Astrocyte (in vitro differentiated cells and primary cell): ENCODE results near the gene CBY1. TPM values are rescaled to one million over a fixed set of nuclear protein-coding genes. Genes with fewer than 3 reads are reported as not detected.

Experiments
- DNase-seq: peaks from one replicate; pipeline ENCODE4 v3.0.0-alpha.2; 2010; ENCODE audit warnings: low read depth
- FAIRE-seq: peaks from 2 replicates; lab custom pipeline; 2011; peaks lifted over from hg19 to GRCh38; lab: Jason Lieb, UNC
- H2AFZ ChIP-seq: 2 replicates; pipeline ENCODE4 v1.6.0; 2012; ENCODE audit warnings: low read depth, low read length, inconsistent platforms
- H3K27ac ChIP-seq: 2 replicates; pipeline ENCODE4 v1.5.1; 2011; ENCODE audit warnings: low read depth, low read length, inconsistent platforms
- H3K27me3 ChIP-seq: 2 replicates; pipeline ENCODE4 v1.6.0; 2011; ENCODE audit warnings: low read length, inconsistent platforms; ENCODE audit not compliant: insufficient read depth
- H3K36me3 ChIP-seq: 2 replicates; pipeline ENCODE4 v1.5.1; 2011; ENCODE audit warnings: low read length, inconsistent platforms; ENCODE audit not compliant: insufficient read depth
- H3K4me1 ChIP-seq: 2 replicates; pipeline ENCODE4 v1.5.1; 2011; ENCODE audit warnings: low read length, inconsistent platforms; ENCODE audit not compliant: insufficient read depth
- H3K4me2 ChIP-seq: 2 replicates; pipeline ENCODE4 v1.6.0; 2012; ENCODE audit warnings: low read length, inconsistent platforms
- H3K4me3 ChIP-seq: 2 replicates; pipeline ENCODE4 v1.5.1; 2011; ENCODE audit warnings: low read depth, mild to moderate bottlenecking, low read length, inconsistent platforms; ENCODE audit not compliant: insufficient read depth
- H3K79me2 ChIP-seq: 2 replicates; pipeline ENCODE4 v1.6.0; 2012; ENCODE audit warnings: mild to moderate bottlenecking, low read length, inconsistent platforms; ENCODE audit not compliant: insufficient read depth
- H3K9ac ChIP-seq: 2 replicates; pipeline ENCODE4 v1.6.0; 2012; ENCODE audit warnings: mild to moderate bottlenecking, low read length, inconsistent platforms
- H3K9me3 ChIP-seq: 2 replicates; pipeline ENCODE4 v1.5.1; 2012; ENCODE audit warnings: low read depth, mild to moderate bottlenecking, low read length, inconsistent platforms; ENCODE audit not compliant: insufficient read depth
- H4K20me1 ChIP-seq: 2 replicates; pipeline ENCODE4 v1.6.0; 2012; ENCODE audit warnings: low read length, inconsistent platforms; ENCODE audit not compliant: insufficient read depth
- H3K27ac Mint-ChIP-seq: one replicate; pipeline ENCODE4 v1.8.0; 2021; ENCODE audit warnings: mild to moderate bottlenecking, mixed read lengths; ENCODE audit not compliant: unreplicated experiment
- H3K27me3 Mint-ChIP-seq: one replicate; pipeline ENCODE4 v1.8.0; 2021; ENCODE audit warnings: low read depth, mixed read lengths; ENCODE audit not compliant: unreplicated experiment
- H3K36me3 Mint-ChIP-seq: one replicate; pipeline ENCODE4 v1.8.0; 2021; ENCODE audit warnings: low read depth, mixed read lengths; ENCODE audit not compliant: unreplicated experiment
- H3K4me1 Mint-ChIP-seq: one replicate; pipeline ENCODE4 v1.8.0; 2021; ENCODE audit warnings: low read depth, mixed read lengths; ENCODE audit not compliant: unreplicated experiment
- H3K4me3 Mint-ChIP-seq: one replicate; pipeline ENCODE4 v1.8.0; 2021; ENCODE audit warnings: mild to moderate bottlenecking, moderate library complexity, mixed read lengths; ENCODE audit not compliant: unreplicated experiment
- H3K9me3 Mint-ChIP-seq: one replicate; pipeline ENCODE4 v1.8.0; 2021; ENCODE audit warnings: mild to moderate bottlenecking, mixed read lengths; ENCODE audit not compliant: unreplicated experiment
- CTCF ChIP-seq: IDR thresholded peaks from 2 replicates; pipeline ENCODE4 v1.5.1; 2011; ENCODE audit warnings: low read depth, mild to moderate bottlenecking, inconsistent platforms, low read length, moderate library complexity; ENCODE audit not compliant: insufficient read depth
- EZH2 ChIP-seq: IDR thresholded peaks from 2 replicates; pipeline ENCODE4 v1.6.1; 2012; ENCODE audit warnings: mild to moderate bottlenecking, low read length, inconsistent platforms; ENCODE audit not compliant: insufficient read depth
- total RNA-seq: library from RNA; stranded (reverse); gene quantifications from 2 replicates; pipeline ENCODE4 v1.2.1, GENCODE V29; 2021

The CBY1 gene
- total RNA-seq, 1 donor from 2014 or later: 23.2 TPM

- Histone ChIP-seq H3K9ac (no peak overlapping the region), H3K4me1 (no peaks in the 10 kb centered on the region), H4K20me1 (no peaks in the 10 kb centered on the region), H3K36me3 (no peaks in the 10 kb centered on the region), H2AFZ (no peak overlapping the region), H3K79me2 (no peaks in the 10 kb centered on the region), H3K27ac (no peak overlapping the region), H3K9me3 (no peaks in the 10 kb centered on the region), H3K4me3 (no peak overlapping the region), H3K27me3 (no peaks in the 10 kb centered on the region), H3K4me2 (no peak overlapping the region)
- no peak overlapping the region for H3K4me3 Mint-ChIP-seq
- H3K27ac Mint-ChIP-seq: no peak overlapping the region
- H3K4me1 Mint-ChIP-seq: no peaks in the 10 kb centered on the region
- FAIRE-seq (no peak), DNase-seq (no peak)
- H3K9me3 Mint-ChIP-seq: no peaks in the 10 kb centered on the region
- peaks cover 3% of the 10 kb centered on the region for H3K27me3 Mint-ChIP-seq
- no peak for TF ChIP-seq CTCF
- TF ChIP-seq EZH2: no peak
- H3K36me3 Mint-ChIP-seq: peaks cover 15% of the 10 kb centered on the region
Measured at GRCh38 chr22:38629108-38629507, 27.3 kb upstream of the CBY1 start.

GRCh38 chr22:38631724-38632123 lies 24.7 kb upstream of the CBY1 start:
- Histone ChIP-seq H3K36me3 (no peaks in the 10 kb centered on the region), H3K9me3 (no peaks in the 10 kb centered on the region), H3K79me2 (no peaks in the 10 kb centered on the region), H3K4me2 (no peak overlapping the region), H2AFZ (no peak overlapping the region), H3K27ac (no peak overlapping the region), H3K9ac (no peak overlapping the region), H4K20me1 (no peaks in the 10 kb centered on the region), H3K4me1 (no peaks in the 10 kb centered on the region), H3K27me3 (no peaks in the 10 kb centered on the region), H3K4me3 (no peak overlapping the region)
- FAIRE-seq (no peak), DNase-seq (no peak)
- Mint-ChIP-seq H3K4me1 (no peaks in the 10 kb centered on the region), H3K9me3 (no peaks in the 10 kb centered on the region), H3K27me3 (peaks cover 3% of the 10 kb centered on the region), H3K27ac (no peak overlapping the region), H3K36me3 (peaks cover 19% of the 10 kb centered on the region), H3K4me3 (no peak overlapping the region)
- TF ChIP-seq CTCF (no peak), EZH2 (no peak)

- no peaks in the 10 kb centered on the region for H3K9me3 ChIP-seq
- no peak for TF ChIP-seq EZH2
- TF ChIP-seq CTCF: no peak
- no peak overlapping the region for H3K4me3 ChIP-seq
- peak overlapping the region; percentile 31 for H3K4me3 Mint-ChIP-seq
- no peaks in the 10 kb centered on the region for H3K36me3 ChIP-seq
- no peaks in the 10 kb centered on the region for H3K27me3 ChIP-seq
- H3K36me3 Mint-ChIP-seq: peaks cover 19% of the 10 kb centered on the region
- H3K79me2 ChIP-seq: no peaks in the 10 kb centered on the region
- no peaks in the 10 kb centered on the region for H3K9me3 Mint-ChIP-seq
- H3K27me3 Mint-ChIP-seq: peaks cover 3% of the 10 kb centered on the region
- no peak overlapping the region for H3K4me2 ChIP-seq
- no peak overlapping the region for H3K9ac ChIP-seq
- DNase-seq (no peak), FAIRE-seq (no peak)
- no peaks in the 10 kb centered on the region for H3K4me1 Mint-ChIP-seq
- no peak overlapping the region for H2AFZ ChIP-seq
- H3K4me1 ChIP-seq: no peaks in the 10 kb centered on the region
- H3K27ac Mint-ChIP-seq: no peak overlapping the region
- H4K20me1 ChIP-seq: no peaks in the 10 kb centered on the region
- no peak overlapping the region for H3K27ac ChIP-seq
Measured at GRCh38 chr22:38632528-38632927, 23.9 kb upstream of the CBY1 start.
